GM12874 (cell line): Measurements from ENCODE around the gene SPRR5.

Source experiments
- CTCF ChIP-seq: IDR thresholded peaks from 2 replicates; pipeline ENCODE4 v1.5.1; 2011; ENCODE audit warnings: low read depth, mild to moderate bottlenecking, control low read depth, low read length, moderate library complexity; ENCODE audit not compliant: insufficient read depth

The SPRR5 gene

DNA sequence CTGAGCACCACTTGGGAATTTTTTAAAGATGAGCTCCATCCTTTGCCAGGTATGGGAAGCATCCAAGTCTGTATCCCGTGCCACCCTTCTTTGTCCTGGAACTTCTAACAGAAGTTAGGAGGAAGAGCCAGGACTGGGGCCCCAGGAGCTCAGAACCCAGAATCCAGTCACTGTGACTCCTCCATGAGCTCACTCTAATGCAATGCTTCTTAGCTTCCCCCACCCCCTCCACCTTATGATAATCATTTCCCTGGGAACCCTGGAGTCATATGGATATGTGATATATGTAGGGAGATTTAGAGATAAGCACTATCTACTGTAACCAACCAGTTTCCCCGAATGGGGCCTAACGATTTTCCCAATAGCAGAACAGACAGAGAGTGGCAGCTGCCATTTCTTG, 758 bp upstream of the SPRR5 start:
- no peak for TF ChIP-seq CTCF

GRCh38 chr1:152951711-152952110, 4.7 kb downstream of the SPRR5 start:
- no peak for TF ChIP-seq CTCF

- TF ChIP-seq CTCF = no peak
Measured at GRCh38 chr1:152953761-152954160, 6.8 kb downstream of the SPRR5 start.

GRCh38 chr1:152954436-152954835, 7.4 kb downstream of the SPRR5 start:
- TF ChIP-seq CTCF = no peak

- no peak for TF ChIP-seq CTCF
Measured at GRCh38 chr1:152957561-152957960, 10.6 kb downstream of the SPRR5 start.

GRCh38 chr1:152959273-152959672, 12.3 kb downstream of the SPRR5 start:
- TF ChIP-seq CTCF = no peak

- no peak for TF ChIP-seq CTCF
Measured at GRCh38 chr1:152959801-152960451, 12.9 kb downstream of the SPRR5 start.
